ENCODE results near the gene POGLUT3. TPM values are rescaled to one million over a fixed set of nuclear protein-coding genes. Genes with fewer than 3 reads are reported as not detected.

Gene POGLUT3
- total and polyA plus RNA-seq, 2 of the 4 experiments (the other 2 are of a cell fraction): 31.7 to 34.8 TPM

DNA sequence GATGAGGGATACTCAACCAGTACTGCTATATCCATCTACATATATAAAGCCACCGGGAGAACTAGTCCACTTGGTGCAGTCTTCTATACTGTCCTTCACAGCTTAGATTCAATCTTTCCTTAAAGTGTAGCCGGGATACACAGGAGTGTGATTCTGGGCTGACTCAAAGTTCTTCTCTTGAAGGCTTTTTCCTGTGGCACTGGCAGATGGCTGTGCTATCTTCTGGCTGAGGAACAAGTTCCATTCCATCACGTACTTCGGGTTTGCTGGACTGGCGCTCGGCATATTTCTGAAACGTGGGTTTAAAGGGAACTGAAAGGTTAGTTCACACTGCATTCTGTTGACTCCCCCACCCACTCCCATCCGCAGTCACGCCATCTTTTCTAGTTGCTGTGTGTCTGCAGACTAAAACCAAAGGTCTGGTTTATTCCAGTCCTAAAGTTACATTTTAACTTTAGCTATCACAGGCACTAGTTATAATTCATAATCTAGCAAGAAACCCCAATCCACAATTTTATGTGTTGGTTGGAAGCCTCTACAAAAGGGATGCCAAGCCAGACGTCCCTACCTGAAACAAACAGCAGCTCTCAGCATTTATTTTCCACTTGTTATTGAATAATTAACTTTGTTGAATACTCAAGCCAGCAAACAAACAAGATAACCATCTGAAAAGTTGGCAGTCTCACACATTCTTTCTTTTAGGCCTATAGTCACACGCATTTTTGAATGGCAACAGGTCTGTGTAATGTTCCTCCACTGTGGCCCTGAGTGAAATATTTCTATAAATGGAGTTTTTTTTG lies 23.3 kb downstream of the POGLUT3 start:
- dilution Hi-C loops (cut with HindIII; ENCODE audit: low sequenced_read_pairs, unreplicated experiment) (no loop called here), intact Hi-C loops (cut with micrococcal nuclease) (no loop called here), in situ Hi-C loops (cut with MboI; ENCODE audit: low sequenced_read_pairs) (no loop called here)
- no CpG with 5 or more reads among the region's 11 CpGs for WGBS, 2 experiments (ENCODE audit: extremely low coverage in 2 of 2, insufficient read length in 1 of 2)
- no peak overlapping the region for H3K4me2 ChIP-seq (ENCODE audit: low read depth, low read length)
- H3K56ac ChIP-seq (ENCODE audit: extremely low read depth, insufficient read depth, low read length): no peak overlapping the region
- H3K4me1 ChIP-seq (ENCODE audit: control insufficient read depth, insufficient read depth, low read length): no peaks in the 10 kb centered on the region
- no peaks in the 10 kb centered on the region for H3K27me3 ChIP-seq (ENCODE audit: control insufficient read depth, insufficient read depth, low read length)
- no peak overlapping the region for H2AK9ac ChIP-seq (replicated peaks; ENCODE audit: low read depth, low read length, poor library complexity)
- no peak overlapping the region for H3K23ac ChIP-seq (ENCODE audit: low read depth, low read length)
- no peaks in the 10 kb centered on the region for H3K9me3 ChIP-seq (ENCODE audit: control insufficient read depth, insufficient read depth, low read length)
- H4K5ac ChIP-seq (ENCODE audit: low read depth, low read length): no peak overlapping the region
- no peak overlapping the region for H3K27ac ChIP-seq (ENCODE audit: insufficient read depth, low read length)
- H2BK5ac ChIP-seq (ENCODE audit: low read depth, low read length, poor library complexity, severe bottlenecking): no peak overlapping the region
- no peak for ATAC-seq (ENCODE audit: low read depth)
- no peak for DNase-seq
- no peak overlapping the region for H4K8ac ChIP-seq (ENCODE audit: low read depth in 2 of 2, low read length in 2 of 2)
- no peak for TF ChIP-seq CEBPB (IDR thresholded peaks at IDR 0.05; ENCODE audit: low read depth, low read length)
- TF ChIP-seq, protein P1, sequence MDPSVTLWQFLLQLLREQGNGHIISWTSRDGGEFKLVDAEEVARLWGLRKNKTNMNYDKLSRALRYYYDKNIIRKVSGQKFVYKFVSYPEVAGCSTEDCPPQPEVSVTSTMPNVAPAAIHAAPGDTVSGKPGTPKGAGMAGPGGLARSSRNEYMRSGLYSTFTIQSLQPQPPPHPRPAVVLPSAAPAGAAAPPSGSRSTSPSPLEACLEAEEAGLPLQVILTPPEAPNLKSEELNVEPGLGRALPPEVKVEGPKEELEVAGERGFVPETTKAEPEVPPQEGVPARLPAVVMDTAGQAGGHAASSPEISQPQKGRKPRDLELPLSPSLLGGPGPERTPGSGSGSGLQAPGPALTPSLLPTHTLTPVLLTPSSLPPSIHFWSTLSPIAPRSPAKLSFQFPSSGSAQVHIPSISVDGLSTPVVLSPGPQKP (IDR thresholded peaks at IDR 0.05; ENCODE audit: borderline replicate concordance, low read depth, low read length): no peak
- TF ChIP-seq RCOR1 (IDR thresholded peaks at IDR 0.05; ENCODE audit: insufficient replicate concordance, low read length): no peak
- no peak for TF ChIP-seq POLR2A (IDR thresholded peaks at IDR 0.05; ENCODE audit: low read depth, low read length)
- TF ChIP-seq NFE2L2 (IDR thresholded peaks at IDR 0.05; ENCODE audit: low read depth, low read length): no peak
- TF ChIP-seq CHD1 (IDR thresholded peaks at IDR 0.05; ENCODE audit: low read depth, low read length): no peak
- TF ChIP-seq, protein P2, sequence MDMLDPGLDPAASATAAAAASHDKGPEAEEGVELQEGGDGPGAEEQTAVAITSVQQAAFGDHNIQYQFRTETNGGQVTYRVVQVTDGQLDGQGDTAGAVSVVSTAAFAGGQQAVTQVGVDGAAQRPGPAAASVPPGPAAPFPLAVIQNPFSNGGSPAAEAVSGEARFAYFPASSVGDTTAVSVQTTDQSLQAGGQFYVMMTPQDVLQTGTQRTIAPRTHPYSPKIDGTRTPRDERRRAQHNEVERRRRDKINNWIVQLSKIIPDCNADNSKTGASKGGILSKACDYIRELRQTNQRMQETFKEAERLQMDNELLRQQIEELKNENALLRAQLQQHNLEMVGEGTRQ (IDR thresholded peaks at IDR 0.05; ENCODE audit: low read depth, low read length): no peak
- TF ChIP-seq MXI1 (IDR thresholded peaks at IDR 0.05; ENCODE audit: borderline replicate concordance, low read depth, low read length): no peak
- no peak for TF ChIP-seq BHLHE40 (IDR thresholded peaks at IDR 0.05; ENCODE audit: low read depth, low read length)
- TF ChIP-seq MAFK (IDR thresholded peaks at IDR 0.05; ENCODE audit: low read depth, low read length): no peak
- no peak for TF ChIP-seq MAZ (IDR thresholded peaks at IDR 0.05; ENCODE audit: borderline replicate concordance, low read depth, low read length)
- TF ChIP-seq, protein P3, sequence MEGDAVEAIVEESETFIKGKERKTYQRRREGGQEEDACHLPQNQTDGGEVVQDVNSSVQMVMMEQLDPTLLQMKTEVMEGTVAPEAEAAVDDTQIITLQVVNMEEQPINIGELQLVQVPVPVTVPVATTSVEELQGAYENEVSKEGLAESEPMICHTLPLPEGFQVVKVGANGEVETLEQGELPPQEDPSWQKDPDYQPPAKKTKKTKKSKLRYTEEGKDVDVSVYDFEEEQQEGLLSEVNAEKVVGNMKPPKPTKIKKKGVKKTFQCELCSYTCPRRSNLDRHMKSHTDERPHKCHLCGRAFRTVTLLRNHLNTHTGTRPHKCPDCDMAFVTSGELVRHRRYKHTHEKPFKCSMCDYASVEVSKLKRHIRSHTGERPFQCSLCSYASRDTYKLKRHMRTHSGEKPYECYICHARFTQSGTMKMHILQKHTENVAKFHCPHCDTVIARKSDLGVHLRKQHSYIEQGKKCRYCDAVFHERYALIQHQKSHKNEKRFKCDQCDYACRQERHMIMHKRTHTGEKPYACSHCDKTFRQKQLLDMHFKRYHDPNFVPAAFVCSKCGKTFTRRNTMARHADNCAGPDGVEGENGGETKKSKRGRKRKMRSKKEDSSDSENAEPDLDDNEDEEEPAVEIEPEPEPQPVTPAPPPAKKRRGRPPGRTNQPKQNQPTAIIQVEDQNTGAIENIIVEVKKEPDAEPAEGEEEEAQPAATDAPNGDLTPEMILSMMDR (conservative IDR thresholded peaks at IDR 0.05; ENCODE audit: low read depth, low read length): no peak
- no peak for TF ChIP-seq RFX5 (IDR thresholded peaks at IDR 0.05; ENCODE audit: low read depth, low read length)
- peaks cover 17% of the 10 kb centered on the region for H3K36me3 ChIP-seq (ENCODE audit: control insufficient read depth, insufficient read depth, low read length)
- H2BK15ac ChIP-seq (ENCODE audit: low read depth, low read length): no peak overlapping the region
- H3K79me1 ChIP-seq (ENCODE audit: low read depth in 1 of 2, low read length in 2 of 2): no peaks in the 10 kb centered on the region
- no peak overlapping the region for H2BK20ac ChIP-seq (ENCODE audit: low read depth, low read length)
- BruUV-seq (replicated peaks): no TSS peak
- ChIA-PET POLR2A (ENCODE audit: unreplicated experiment) (no interaction called here), CTCF (no interaction called here)
- H4K20me1 ChIP-seq (ENCODE audit: insufficient read depth, low read length): no peaks in the 10 kb centered on the region
- no peak overlapping the region for H3K18ac ChIP-seq (ENCODE audit: low read depth, low read length)
- no peak overlapping the region for H2AK5ac ChIP-seq (ENCODE audit: low read depth, low read length)
- H2BK120ac ChIP-seq (ENCODE audit: low read depth, low read length): no peak overlapping the region
- no peak overlapping the region for H4K91ac ChIP-seq (ENCODE audit: insufficient read depth, low read depth, low read length)
- H3K9me1 ChIP-seq (ENCODE audit: insufficient read depth, low read length): no peaks in the 10 kb centered on the region
- H3K14ac ChIP-seq (replicated peaks; ENCODE audit: low read depth, low read length): no peak overlapping the region
- H3K9ac ChIP-seq (ENCODE audit: low read depth, low read length): no peak overlapping the region
- H3K4me3 ChIP-seq (ENCODE audit: insufficient read depth, low read depth, low read length): no peak overlapping the region
- H3K4ac ChIP-seq (ENCODE audit: low read depth, low read length): no peak overlapping the region
- H2AFZ ChIP-seq (replicated peaks; ENCODE audit: low read length, poor library complexity): no peak overlapping the region

Data from IMR-90 (cell line).